H1 (cell line): Measurements from ENCODE around the gene MYO15B. TPM values are rescaled to one million over a fixed set of nuclear protein-coding genes. Genes with fewer than 3 reads are reported as not detected.
A peak's percentile ranks its signal among the peaks of the same experiment; 100 is the strongest.

Experiments used
- CTCF ChIA-PET: fragments of 300-600 bp; sonication (Branson Sonifier 250); formaldehyde crosslinking; loops from one replicate; lab custom pipeline; 2021; ENCODE audit not compliant: partially characterized antibody; lab: Charles Lee
- POLR2A ChIA-PET: fragments of 300-600 bp; sonication (Branson Sonifier 250); formaldehyde crosslinking; loops from one replicate; lab custom pipeline; 2021; ENCODE audit warnings: inconsistent platforms; ENCODE audit not compliant: partially characterized antibody; lab: Charles Lee
- DNase-seq, 2 experiments: peaks; one replicate each; pipeline versions ENCODE4 v3.0.0 to v3.0.0-alpha.2; 2010 to 2022; ENCODE audit warnings: low spot score in 2 of 2, low read depth in 1 of 2, mixed read lengths in 1 of 2
- FAIRE-seq: peaks from 2 replicates; lab custom pipeline; 2011; peaks lifted over from hg19 to GRCh38; lab: Jason Lieb, UNC
- H2AFZ ChIP-seq: 2 replicates; pipeline ENCODE4 v1.8.1; 2012; ENCODE audit warnings: low read length, inconsistent platforms
- H2AK5ac ChIP-seq: 2 replicates; pipeline ENCODE4 v1.6.1; 2013; ENCODE audit warnings: low read depth, low read length
- H2BK120ac ChIP-seq: replicated peaks from 2 replicates; pipeline ENCODE3; 2013; ENCODE audit warnings: low read depth, low read length, inconsistent platforms
- H2BK12ac ChIP-seq: 2 replicates; pipeline ENCODE4 v1.6.1; 2013; ENCODE audit warnings: low read depth, low read length
- H2BK15ac ChIP-seq: 2 replicates; pipeline ENCODE4 v1.6.1; 2013; ENCODE audit warnings: low read length
- H2BK20ac ChIP-seq: 2 replicates; pipeline ENCODE4 v1.6.1; 2013; ENCODE audit warnings: low read length
- H2BK5ac ChIP-seq: 2 replicates; pipeline ENCODE4 v1.6.1; 2013; ENCODE audit warnings: low read depth, low read length
- H3K14ac ChIP-seq: 2 replicates; pipeline ENCODE4 v1.6.1; 2013; ENCODE audit warnings: inconsistent platforms; ENCODE audit not compliant: insufficient read length
- H3K18ac ChIP-seq: 2 replicates; pipeline ENCODE4 v1.6.1; 2013; ENCODE audit warnings: low read length; ENCODE audit errors: extremely low read depth
- H3K23ac ChIP-seq: 2 replicates; pipeline ENCODE4 v1.6.1; 2013; ENCODE audit warnings: inconsistent platforms; ENCODE audit not compliant: insufficient read length
- H3K23me2 ChIP-seq: 2 replicates; pipeline ENCODE4 v1.6.1; 2013; ENCODE audit warnings: low read depth, low read length
- H3K27ac ChIP-seq: 2 replicates; pipeline ENCODE4 v1.6.1; 2011; ENCODE audit warnings: low read depth, low read length, inconsistent platforms
- H3K27me3 ChIP-seq, 4 experiments: replicated peaks in 1 of 4; 1 replicate in 1 of 4; 2 replicates in 3 of 4; pipeline versions ENCODE4 v1.6.1 to v1.8.1; 2011 to 2013; ENCODE audit warnings: low read length in 3 of 4, mild to moderate bottlenecking in 3 of 4, inconsistent platforms in 2 of 4, mixed read lengths in 2 of 4, moderate library complexity in 1 of 4; ENCODE audit not compliant: control insufficient read depth in 3 of 4, insufficient read depth in 3 of 4; ENCODE audit errors: extremely low read depth in 1 of 4
- H3K36me3 ChIP-seq, 4 experiments: 2 replicates each; pipeline versions ENCODE4 v1.6.1 to v1.8.1; 2011 to 2013; ENCODE audit warnings: mild to moderate bottlenecking in 4 of 4, low read length in 3 of 4, moderate library complexity in 2 of 4, control low read depth in 1 of 4, inconsistent platforms in 1 of 4; ENCODE audit not compliant: insufficient read depth in 4 of 4, control insufficient read depth in 2 of 4
- H3K4ac ChIP-seq: replicated peaks from 2 replicates; pipeline ENCODE3; 2013; ENCODE audit warnings: low read length, low read depth, mixed read lengths, inconsistent platforms; ENCODE audit not compliant: insufficient read length
- H3K4me1 ChIP-seq, 4 experiments: replicated peaks in 1 of 4; 1 replicate in 1 of 4; 2 replicates in 3 of 4; pipeline versions ENCODE4 v1.6.1 to v1.8.1; 2011 to 2013; ENCODE audit warnings: low read length in 3 of 4, inconsistent platforms in 2 of 4, mixed read lengths in 1 of 4; ENCODE audit not compliant: insufficient read depth in 4 of 4, control insufficient read depth in 3 of 4
- H3K4me2 ChIP-seq, 2 experiments: 2 replicates each; pipeline versions ENCODE4 v1.6.1 to v1.8.1; 2011 to 2013; ENCODE audit warnings: low read depth in 2 of 2, low read length in 2 of 2, control low read depth in 1 of 2, inconsistent platforms in 1 of 2, mild to moderate bottlenecking in 1 of 2; ENCODE audit not compliant: insufficient read depth in 1 of 2
- H3K4me3 ChIP-seq, 4 experiments: fragments of 200-600, 300-600 bp in 1 of 4; sonication (generic), shearing (Covaris generic), sonication (Bioruptor Twin) in 1 of 4; 2 replicates each; pipeline versions ENCODE4 v1.5.1 to v1.8.1; 2011 to 2016; ENCODE audit warnings: low read length in 4 of 4, low read depth in 3 of 4, control low read depth in 2 of 4, inconsistent platforms in 2 of 4, mild to moderate bottlenecking in 2 of 4, mixed read lengths in 1 of 4, moderate library complexity in 1 of 4; ENCODE audit not compliant: insufficient read depth in 2 of 4; ENCODE audit errors: extremely low read depth in 1 of 4
- H3K56ac ChIP-seq: replicated peaks from 2 replicates; pipeline ENCODE3; 2013; ENCODE audit warnings: low read depth, mild to moderate bottlenecking, mixed read lengths, low read length, inconsistent platforms; ENCODE audit not compliant: insufficient read length
- H3K79me1 ChIP-seq: 2 replicates; pipeline ENCODE4 v1.6.1; 2013; ENCODE audit warnings: low read depth, low read length, control low read depth
- H3K79me2 ChIP-seq, 2 experiments: 2 replicates each; pipeline versions ENCODE4 v1.6.1 to v1.8.1; 2012 to 2013; ENCODE audit warnings: low read length in 2 of 2, mild to moderate bottlenecking in 2 of 2, inconsistent platforms in 1 of 2; ENCODE audit not compliant: insufficient read depth in 2 of 2, control insufficient read depth in 1 of 2
- H3K9ac ChIP-seq, 4 experiments: replicated peaks in 1 of 4; 1 replicate in 1 of 4; 2 replicates in 3 of 4; pipeline versions ENCODE4 v1.6.1 to v1.8.1; 2011 to 2013; ENCODE audit warnings: low read depth in 3 of 4, low read length in 3 of 4, control low read depth in 2 of 4, mild to moderate bottlenecking in 2 of 4, moderate library complexity in 2 of 4, inconsistent platforms in 1 of 4; ENCODE audit errors: extremely low read depth in 1 of 4
- H3K9me3 ChIP-seq, 2 experiments: 2 replicates each; pipeline versions ENCODE4 v1.6.1 to v1.8.1; 2012 to 2013; ENCODE audit warnings: mild to moderate bottlenecking in 2 of 2, moderate library complexity in 2 of 2, control low read depth in 1 of 2, inconsistent platforms in 1 of 2, low read depth in 1 of 2, low read length in 1 of 2, mixed read lengths in 1 of 2; ENCODE audit not compliant: insufficient read depth in 2 of 2
- H4K20me1 ChIP-seq, 2 experiments: replicated peaks in 1 of 2; 2 replicates each; pipeline versions ENCODE3 to v1.8.1; 2011 to 2013; ENCODE audit warnings: inconsistent platforms in 2 of 2, low read length in 2 of 2, mild to moderate bottlenecking in 1 of 2; ENCODE audit not compliant: insufficient read depth in 2 of 2, control insufficient read depth in 1 of 2
- H4K5ac ChIP-seq: 2 replicates; pipeline ENCODE4 v1.6.1; 2013; ENCODE audit warnings: low read length, low read depth, mixed read lengths, inconsistent platforms; ENCODE audit not compliant: insufficient read length
- H4K8ac ChIP-seq: 2 replicates; pipeline ENCODE4 v1.8.0; 2013; ENCODE audit warnings: mild to moderate bottlenecking, moderate library complexity, low read length, inconsistent platforms; ENCODE audit not compliant: insufficient read depth; ENCODE audit errors: extremely low read depth
- H4K91ac ChIP-seq: replicated peaks from 2 replicates; pipeline ENCODE3; 2013; ENCODE audit warnings: low read length, mixed read lengths, inconsistent platforms; ENCODE audit not compliant: insufficient read length
- KDM1A ChIP-seq: fragments of 200-600, 300-600 bp; sonication (generic); IDR thresholded peaks from 2 replicates; pipeline ENCODE4 v1.7.1; 2016; ENCODE audit warnings: mild to moderate bottlenecking, low read length, borderline replicate concordance
- RAD21 ChIP-seq, 2 experiments: IDR thresholded peaks in 1 of 2; conservative IDR thresholded peaks in 1 of 2; 2 replicates each; pipeline ENCODE4 v1.6.1; 2011; ENCODE audit warnings: low read depth in 2 of 2, low read length in 2 of 2, improper control_type of control experiment in 1 of 2, inconsistent platforms in 1 of 2, mild to moderate bottlenecking in 1 of 2, moderate library complexity in 1 of 2
- SUZ12 ChIP-seq: fragments of 200-600 bp; sonication (generic); IDR thresholded peaks from 2 replicates; pipeline ENCODE4 v1.6.1; 2012; ENCODE audit warnings: mild to moderate bottlenecking, inconsistent platforms, low read length, moderate library complexity, mixed read lengths
- TCF12 ChIP-seq: IDR thresholded peaks from 2 replicates; pipeline ENCODE4 v1.6.1; 2011; ENCODE audit warnings: low read depth, mild to moderate bottlenecking, low read length
- WGBS, 2 experiments: shearing (Covaris generic) in 1 of 2; methylation state at CpG; one replicate each; pipeline versions ENCODE4 v1.1.6 to v1.1.7; 2013 to 2015; ENCODE audit warnings: low lambda C conversion rate in 2 of 2, mixed read lengths in 2 of 2, inconsistent platforms in 1 of 2, low coverage in 1 of 2, missing lambda C conversion rate in 1 of 2; ENCODE audit not compliant: insufficient replicate concordance in 2 of 2, insufficient coverage in 1 of 2, insufficient read length in 1 of 2; ENCODE audit errors: extremely low coverage in 1 of 2, missing lambda C conversion rate in 1 of 2; 5-methylcytosine and 5-hydroxymethylcytosine counted together
- polyA plus RNA-seq, 7 experiments: library from polyadenylated mRNA; depleted of rRNA in 3 of 7; stranded (reverse) in 5 of 7; unstranded in 2 of 7; fragments of >200 nt in 5 of 7; fragments of 200-250 nt in 2 of 7; gene quantifications; 1 replicate in 5 of 7; 2 replicates in 1 of 7; 4 replicates in 1 of 7; pipeline versions ENCODE4 v1.2.1 to v1.2.3, GENCODE V29; 2011 to 2013; ENCODE audit warnings: missing spikeins in 2 of 7, mixed read lengths in 2 of 7
- total RNA-seq: library from RNA; stranded (reverse); fragmentation: NEBNext Ultra II Directional; extraction: Animal tissue kit (Norgen Biotek cat#: 25700); gene quantifications from 2 replicates; pipeline ENCODE4 v1.2.1, GENCODE V29; 2021

MYO15B gene
- total and polyA plus RNA-seq, 2 of the 8 experiments (the other 6 are each of a cell fraction or from before 2014, with no cell fraction given) = 7.1 to 11.2 TPM

GRCh38 chr17:75647921-75648320 is 60.3 kb downstream of the MYO15B start:
- Histone ChIP-seq H2BK5ac (no peak overlapping the region), H3K79me1 (no peaks in the 10 kb centered on the region; the same call in 1 of the 2 replicates), H3K36me3 (peaks cover 6 to 25% (median 11%) of the 10 kb centered on the region in 4 experiments; a peak in 7 of 8 replicates), H2BK12ac (no peak overlapping the region), H2AK5ac (no peak overlapping the region), H4K20me1 (peaks cover 0 to 2% of the 10 kb centered on the region in 2 experiments), H3K4me2 (no peak overlapping the region), H4K91ac (no peak overlapping the region), H2BK120ac (no peak overlapping the region), H2BK15ac (no peak overlapping the region), H3K4me1 (peaks cover under 1 to 9% (median 8%) of the 10 kb centered on the region in 4 experiments; a peak in 6 of 7 replicates), H3K4ac (no peak overlapping the region), H3K18ac (no peak overlapping the region), H4K8ac (no peak overlapping the region), H3K4me3 (no peak overlapping the region), H3K56ac (no peak overlapping the region), H3K79me2 (no peaks in the 10 kb centered on the region; a peak in 1 of 4 replicates), H2BK20ac (no peak overlapping the region), H4K5ac (no peak overlapping the region), H3K23me2 (no peaks in the 10 kb centered on the region), H3K27ac (no peak overlapping the region), H3K27me3 (no peaks in the 10 kb centered on the region), H3K14ac (no peak overlapping the region), H3K23ac (no peak overlapping the region), H2AFZ (no peak overlapping the region), H3K9me3 (no peaks in the 10 kb centered on the region)
- ChIA-PET POLR2A (no interaction called here), CTCF (interaction anchor here (0.6 to 59.2 kb wide), 4 partner anchors 4 to 102 kb away, joined by 3 to 2200 read pairs (median 1178); partner anchors contain the start of genes RECQL5, SAP30BP and SMIM5)
- FAIRE-seq = no peak
- 98% methylated on average over 7 of the region's 7 CpGs; no CpG with 5 or more reads in 1 of the 2 experiments for WGBS, 2 experiments
- no peak for DNase-seq
- TF ChIP-seq SUZ12 (no peak), TCF12 (no peak), RAD21 (IDR thresholded peaks at IDR 0.05 in 1 of 2, conservative IDR thresholded peaks at IDR 0.05 in 1 of 2; ENCODE audit: low read depth in 2 of 2, low read length in 2 of 2) (no peak), KDM1A (peak; percentile 39; the same call in 1 of the 2 replicates)
- TF ChIP-seq, all 59 proteins: peak for 1
- no peak overlapping the region for H3K9ac ChIP-seq
